HuH-7.5 (cell line): ENCODE results near the gene DNAJC6.

Experiments
- DNase-seq: peaks from one replicate; pipeline ENCODE4 v3.0.0; 2011; ENCODE audit warnings: low spot score

DNAJC6 gene

GRCh38 chr1:65407877-65408276, 98.5 kb downstream of the DNAJC6 start:
- DNase-seq: no peak

GRCh38 chr1:65409314-65409713, 100.0 kb downstream of the DNAJC6 start:
- DNase-seq: no peak

GRCh38 chr1:65409816-65410326, 100.5 kb downstream of the DNAJC6 start:
- DNase-seq: no peak

GRCh38 chr1:65412256-65412983, 103.1 kb downstream of the DNAJC6 start:
- DNase-seq: no peak

- no peak for DNase-seq
Observed at GRCh38 chr1:65412984-65413375, 103.6 kb downstream of the DNAJC6 start.

- no peak for DNase-seq
Observed at GRCh38 chr1:65414538-65414937, 105.2 kb downstream of the DNAJC6 start.

- DNase-seq: no peak
Observed at GRCh38 chr1:65416767-65417166, 107.4 kb downstream of the DNAJC6 start.

GRCh38 chr1:65417729-65418128, 108.4 kb downstream of the DNAJC6 start:
- no peak for DNase-seq

- DNase-seq: no peak
Observed at GRCh38 chr1:65418522-65419185, 109.3 kb downstream of the DNAJC6 start.

GRCh38 chr1:65419681-65420589, 110.6 kb downstream of the DNAJC6 start:
- DNase-seq: peak; percentile 69

GRCh38 chr1:65420590-65421350, 111.4 kb downstream of the DNAJC6 start, which contains the start of the genes LEPR and LEPROT:
TSS of gene LEPR (plus strand) at chr1:65420668. CDS start at chr1:65565566, 144,898 bp downstream.
TSS of gene LEPROT (plus strand) at chr1:65420668. CDS start at chr1:65420725, 57 bp downstream.
- peak; percentile 68 for DNase-seq

GRCh38 chr1:65421351-65422025, 112.1 kb downstream of the DNAJC6 start:
- no peak for DNase-seq

GRCh38 chr1:65422241-65423203, 113.2 kb downstream of the DNAJC6 start:
- DNase-seq: no peak

GRCh38 chr1:65423884-65424572, 114.7 kb downstream of the DNAJC6 start:
- no peak for DNase-seq

- no peak for DNase-seq
Observed at GRCh38 chr1:65424573-65424889, 115.2 kb downstream of the DNAJC6 start.

GRCh38 chr1:65425006-65425405, 115.7 kb downstream of the DNAJC6 start:
- DNase-seq: no peak

- no peak for DNase-seq
Observed at GRCh38 chr1:65425697-65426096, 116.4 kb downstream of the DNAJC6 start.

GRCh38 chr1:65429078-65429477, 119.7 kb downstream of the DNAJC6 start:
- DNase-seq: no peak

GRCh38 chr1:65429806-65430205, 120.5 kb downstream of the DNAJC6 start:
- no peak for DNase-seq
